ENCODE measurements around the gene GADD45A.
A peak's percentile ranks its signal among the peaks of the same experiment; 100 is the strongest.

Gene GADD45A

GRCh38 chr1:67672260-67672803 lies 12.7 kb upstream of the GADD45A start:
- DNase-seq, result no peak

GRCh38 chr1:67673468-67674201 lies 11.4 kb upstream of the GADD45A start:
- no peak for DNase-seq

- DNase-seq, result no peak
Measured at GRCh38 chr1:67674260-67675011, 10.6 kb upstream of the GADD45A start.

- DNase-seq, result no peak
Measured at GRCh38 chr1:67675800-67676199, 9.2 kb upstream of the GADD45A start.

DNA sequence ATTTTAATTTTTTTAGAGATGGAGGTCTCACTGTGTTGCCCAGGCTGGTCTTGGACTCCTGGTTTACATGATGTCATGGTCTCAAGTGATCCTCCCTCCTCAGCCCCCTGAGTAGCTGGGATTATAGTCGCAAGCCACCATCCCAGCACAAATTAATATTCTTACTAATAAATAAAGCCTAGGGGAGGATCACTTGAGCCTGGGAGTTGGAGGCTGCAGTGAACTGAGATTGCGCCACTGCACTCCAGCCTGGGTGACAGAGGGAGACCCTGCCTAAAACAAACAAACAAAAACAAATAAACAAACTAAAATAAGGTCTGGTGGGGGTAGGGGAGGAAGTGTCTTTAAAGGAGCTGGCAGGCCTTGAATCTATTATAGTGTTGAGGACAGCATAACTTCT lies 8.7 kb upstream of the GADD45A start:
- DNase-seq, result no peak

GRCh38 chr1:67676946-67677345 lies 8.1 kb upstream of the GADD45A start:
- no peak for DNase-seq

DNA sequence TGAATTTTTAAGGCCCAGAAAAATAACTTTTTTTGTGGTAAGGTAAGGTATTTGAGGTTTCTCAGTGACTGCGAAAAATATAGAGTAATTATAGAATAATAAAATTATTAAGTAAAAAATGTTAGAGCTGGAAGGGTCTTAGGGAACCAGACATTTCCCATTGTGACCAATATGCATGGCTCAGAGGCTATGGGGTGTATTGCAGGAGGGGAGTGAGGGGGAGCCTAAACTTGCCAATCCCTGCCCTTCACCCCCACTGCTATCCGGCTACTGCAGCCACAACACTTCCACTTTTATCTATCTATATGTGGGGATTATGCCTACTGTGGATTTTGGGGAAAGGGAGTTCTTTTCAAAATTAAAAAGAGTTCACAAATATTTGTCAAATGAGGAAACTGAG lies 7.6 kb upstream of the GADD45A start:
- no peak for DNase-seq

GRCh38 chr1:67677930-67678329 lies 7.1 kb upstream of the GADD45A start:
- DNase-seq, result no peak

DNA sequence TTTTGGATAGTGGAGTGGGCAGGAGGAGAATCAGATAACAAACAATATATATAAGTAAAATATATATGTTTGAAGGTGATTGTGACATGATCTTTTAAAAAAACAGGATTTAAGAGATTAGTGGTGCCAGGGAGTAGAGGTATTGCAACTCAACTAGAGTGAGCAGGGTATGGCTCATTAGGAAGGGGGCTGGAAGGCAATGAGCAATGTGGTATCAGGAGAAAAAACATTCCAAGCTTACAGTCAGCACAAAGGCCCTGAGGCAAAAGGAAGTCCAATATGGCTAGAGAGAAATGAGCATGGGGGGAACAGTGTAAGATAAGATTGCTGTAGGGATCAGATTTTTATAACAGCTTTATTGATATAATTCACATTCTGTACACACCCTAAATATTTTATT lies 5.3 kb upstream of the GADD45A start:
- DNase-seq, result no peak

- DNase-seq, result no peak
Measured at GRCh38 chr1:67680486-67680885, 4.5 kb upstream of the GADD45A start.

DNA sequence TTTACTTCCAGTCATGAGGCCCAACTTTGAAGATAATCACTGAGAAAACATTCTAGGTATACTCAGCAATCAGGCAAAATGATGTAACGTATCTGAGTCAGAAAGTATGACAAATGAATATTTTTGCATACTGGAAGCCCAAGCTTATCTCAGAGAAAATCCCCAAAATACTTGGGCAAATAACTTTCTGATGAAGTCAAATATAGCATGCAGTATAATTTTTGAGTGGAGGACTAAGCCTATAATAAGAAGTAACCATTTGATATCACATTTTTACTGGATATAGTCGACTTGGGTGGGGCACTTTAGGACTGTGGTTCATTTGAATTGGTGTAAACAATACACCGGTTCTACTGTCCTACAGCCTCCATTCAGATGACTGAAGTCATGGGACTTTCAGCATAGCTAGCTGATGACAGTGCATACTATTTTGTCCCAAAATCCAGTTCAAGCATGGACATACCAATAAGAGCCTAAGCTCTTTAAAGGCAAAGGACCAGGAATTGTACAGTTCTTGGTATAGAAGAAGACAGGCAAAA lies 2.3 kb upstream of the GADD45A start:
- no peak for DNase-seq

DNA sequence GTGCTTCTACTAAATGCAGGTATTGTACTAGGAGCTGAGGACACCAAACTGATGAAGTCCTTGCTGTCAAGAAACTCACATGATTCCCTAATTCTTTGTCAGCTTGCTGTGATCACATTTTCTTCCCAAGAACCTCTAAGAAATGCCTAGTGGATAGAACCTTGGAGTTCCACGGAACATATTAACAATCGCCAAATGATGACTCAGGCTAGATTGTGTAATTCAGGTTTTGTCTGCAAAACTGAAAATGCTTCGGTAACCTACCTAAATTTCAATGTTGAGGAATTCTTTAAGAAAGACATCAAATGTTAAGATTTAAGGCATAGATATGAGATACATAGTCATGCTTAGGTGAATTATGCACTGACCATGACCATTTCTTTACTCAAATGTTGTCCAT lies 1.7 kb upstream of the GADD45A start:
- no peak for DNase-seq

DNA sequence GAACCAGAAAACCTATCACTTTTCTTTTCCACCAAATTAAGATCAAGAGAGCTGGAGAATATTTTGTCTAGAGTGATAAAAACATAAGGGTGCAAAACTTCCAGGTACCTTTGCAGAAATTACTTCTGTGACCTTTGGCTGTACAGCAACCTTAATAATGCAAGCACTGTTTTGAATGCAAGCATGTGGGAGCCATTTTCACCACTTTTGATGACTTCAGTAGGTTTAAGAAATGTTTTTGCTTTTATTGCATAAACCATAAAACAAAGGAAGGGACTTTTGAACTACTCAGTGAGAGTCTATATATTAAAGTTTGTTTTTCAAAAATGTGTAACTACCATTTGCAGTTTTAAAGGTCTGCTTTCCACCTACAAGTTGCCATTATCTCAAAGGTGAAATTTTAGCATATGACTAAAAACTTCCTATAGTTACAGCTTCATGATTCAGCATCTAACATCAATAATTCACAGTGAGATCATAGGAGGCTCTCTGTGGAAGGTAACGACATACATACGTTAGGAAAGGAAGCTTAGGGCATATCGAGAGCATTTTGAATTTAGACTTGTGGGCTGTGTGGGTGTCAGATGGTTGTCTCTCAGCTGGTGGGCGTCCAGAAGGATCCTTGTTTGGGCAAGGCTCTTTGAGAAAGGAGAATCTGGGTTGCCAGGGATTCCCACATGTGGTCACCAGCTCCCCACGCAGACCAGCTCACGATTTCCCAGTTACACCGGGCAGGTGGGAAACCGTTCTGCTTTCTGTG lies 1.1 kb upstream of the GADD45A start:
- DNase-seq, result no peak

- no peak for DNase-seq
Measured at GRCh38 chr1:67684526-67685066, 405 bp upstream of the GADD45A start.

DNA sequence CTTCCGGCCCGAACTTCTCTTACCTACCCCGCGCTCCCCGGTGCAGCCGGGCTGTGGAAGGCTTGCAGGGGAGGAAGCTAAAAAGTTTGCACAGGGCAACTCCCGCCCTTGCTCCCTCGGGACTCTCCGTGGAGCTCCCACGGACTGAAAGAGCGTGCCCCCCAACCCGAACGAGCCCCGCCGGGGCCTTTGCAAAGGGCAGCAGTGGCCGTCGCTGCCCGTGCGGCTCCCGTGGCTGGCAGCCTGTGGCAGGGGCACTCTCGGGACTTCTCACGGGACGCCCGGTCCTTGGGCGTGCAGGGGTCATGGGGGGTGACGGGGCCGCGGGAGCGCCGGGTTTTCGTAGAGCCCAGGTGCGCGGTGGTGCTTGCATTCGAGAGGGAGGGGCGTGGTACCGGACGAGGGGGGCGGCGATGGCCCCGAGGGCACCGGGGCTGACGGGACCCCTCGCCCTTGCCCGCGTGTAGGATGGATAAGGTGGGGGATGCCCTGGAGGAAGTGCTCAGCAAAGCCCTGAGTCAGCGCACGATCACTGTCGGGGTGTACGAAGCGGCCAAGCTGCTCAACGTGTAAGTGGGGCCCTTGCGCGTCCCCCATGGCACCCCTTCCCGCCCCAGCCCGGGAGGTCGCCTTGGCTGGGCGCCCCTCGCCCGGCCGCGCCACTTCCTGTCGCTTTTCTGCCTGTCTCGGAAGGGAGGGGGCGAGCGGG lies 711 bp downstream of the GADD45A start:
- DNase-seq, result no peak

DNA sequence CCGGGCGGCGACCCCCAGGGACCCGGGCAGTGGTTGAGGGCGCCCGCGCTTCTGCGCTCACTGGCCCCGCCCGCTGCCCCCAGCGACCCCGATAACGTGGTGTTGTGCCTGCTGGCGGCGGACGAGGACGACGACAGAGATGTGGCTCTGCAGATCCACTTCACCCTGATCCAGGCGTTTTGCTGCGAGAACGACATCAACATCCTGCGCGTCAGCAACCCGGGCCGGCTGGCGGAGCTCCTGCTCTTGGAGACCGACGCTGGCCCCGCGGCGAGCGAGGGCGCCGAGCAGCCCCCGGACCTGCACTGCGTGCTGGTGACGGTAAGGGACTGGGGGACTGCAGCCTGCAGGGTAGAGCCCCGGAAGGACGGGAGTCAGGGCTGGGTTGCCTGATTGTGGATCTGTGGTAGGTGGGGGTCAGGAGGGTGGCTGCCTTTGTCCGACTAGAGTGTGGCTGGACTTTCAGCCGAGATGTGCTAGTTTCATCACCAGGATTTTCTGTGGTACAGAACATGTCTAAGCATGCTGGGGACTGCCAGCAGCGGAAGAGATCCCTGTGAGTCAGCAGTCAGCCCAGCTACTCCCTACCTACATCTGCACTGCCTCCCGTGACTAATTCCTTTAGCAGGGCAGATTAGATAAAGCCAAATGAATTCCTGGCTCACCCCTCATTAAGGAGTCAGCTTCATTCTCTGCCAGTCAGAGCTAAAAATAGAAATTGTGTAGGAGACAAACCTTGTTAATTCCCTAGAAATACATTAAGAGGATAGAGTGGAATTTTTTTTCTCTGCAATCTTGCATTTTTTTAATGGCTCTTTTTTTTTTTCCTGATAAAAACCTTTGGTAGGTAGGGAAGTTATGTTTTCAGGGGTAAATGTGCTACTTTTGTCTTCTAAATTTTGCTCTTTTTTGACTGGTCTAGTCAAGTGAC lies 1.5 kb downstream of the GADD45A start:
- peak; percentile 34 to 55 for DNase-seq

GRCh38 chr1:67687198-67687545 lies 2.2 kb downstream of the GADD45A start:
- DNase-seq, result no peak

GRCh38 chr1:67687649-67688048 lies 2.6 kb downstream of the GADD45A start:
- DNase-seq, result no peak

GRCh38 chr1:67688526-67689219 lies 3.7 kb downstream of the GADD45A start:
- no peak for DNase-seq

DNA sequence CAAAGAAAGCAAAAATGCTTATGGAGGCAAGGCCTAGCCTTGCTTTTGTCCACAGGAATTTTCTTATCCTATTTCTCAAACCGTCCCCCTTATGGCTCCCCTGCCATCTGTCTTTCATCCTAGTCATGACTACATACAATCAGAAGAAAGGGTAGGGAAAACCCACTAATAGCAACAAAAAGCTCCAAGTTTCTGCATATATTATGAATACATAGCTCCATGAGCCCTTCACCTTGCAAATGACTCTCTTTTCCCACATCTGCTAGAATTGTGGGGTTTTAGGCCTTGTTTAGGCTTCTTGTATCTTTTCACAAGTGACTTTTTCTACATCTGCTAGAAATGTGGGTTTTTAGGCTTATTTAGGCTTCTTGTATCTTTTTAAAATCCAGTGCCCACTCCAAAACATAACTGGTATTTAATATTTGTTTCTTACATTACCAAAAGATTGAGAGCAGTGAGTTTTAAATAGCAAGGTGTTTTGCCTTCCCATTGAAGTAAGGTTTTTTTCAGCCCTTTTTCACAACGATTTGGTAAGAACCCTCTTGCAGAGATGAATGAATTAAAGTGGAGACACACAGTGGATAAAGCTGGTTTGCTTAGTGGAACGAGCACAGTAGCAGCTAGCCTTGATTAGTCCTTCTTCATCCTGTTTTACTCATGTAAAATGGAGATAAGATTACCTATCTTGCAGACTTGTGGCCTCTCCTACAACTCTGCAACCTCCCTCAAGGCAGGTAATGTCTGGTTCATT lies 4.4 kb downstream of the GADD45A start:
- DNase-seq, result no peak
